Esophagus muscularis mucosa (tissue), 4 donors: ENCODE data around the gene ZDHHC19.
"Not testable (repeated sequence)": the region's sequence is repeated elsewhere in the genome, so short reads cannot be mapped to it uniquely, and the experiment has no call there.

Experiments used
- EP300 ChIP-seq: sonication (generic); formaldehyde crosslinking; IDR thresholded peaks from one replicate; pipeline ENCODE4 v1.6.1; 2017; ENCODE audit warnings: antibody characterized with exemption
- POLR2A ChIP-seq: fragments of 450-650 bp; IDR thresholded peaks from one replicate; pipeline ENCODE4 v1.6.1; 2017; ENCODE audit warnings: antibody characterized with exemption, moderate library complexity, mild to moderate bottlenecking, low read depth
- TF ChIP-seq, protein P1 (sequence below), 3 experiments: fragments of 200-600 bp in 2 of 3; fragments of 450-650 bp in 1 of 3; sonication (generic) in 2 of 3; IDR thresholded peaks; one replicate each; pipeline ENCODE4 v1.5.1; 2017 to 2019; ENCODE audit warnings: antibody characterized with exemption in 3 of 3, mild to moderate bottlenecking in 2 of 3, moderate library complexity in 1 of 3

GRCh38 chr3:196244166-196244565, 33.0 kb upstream of the ZDHHC19 start:
- TF ChIP-seq, protein P1, sequence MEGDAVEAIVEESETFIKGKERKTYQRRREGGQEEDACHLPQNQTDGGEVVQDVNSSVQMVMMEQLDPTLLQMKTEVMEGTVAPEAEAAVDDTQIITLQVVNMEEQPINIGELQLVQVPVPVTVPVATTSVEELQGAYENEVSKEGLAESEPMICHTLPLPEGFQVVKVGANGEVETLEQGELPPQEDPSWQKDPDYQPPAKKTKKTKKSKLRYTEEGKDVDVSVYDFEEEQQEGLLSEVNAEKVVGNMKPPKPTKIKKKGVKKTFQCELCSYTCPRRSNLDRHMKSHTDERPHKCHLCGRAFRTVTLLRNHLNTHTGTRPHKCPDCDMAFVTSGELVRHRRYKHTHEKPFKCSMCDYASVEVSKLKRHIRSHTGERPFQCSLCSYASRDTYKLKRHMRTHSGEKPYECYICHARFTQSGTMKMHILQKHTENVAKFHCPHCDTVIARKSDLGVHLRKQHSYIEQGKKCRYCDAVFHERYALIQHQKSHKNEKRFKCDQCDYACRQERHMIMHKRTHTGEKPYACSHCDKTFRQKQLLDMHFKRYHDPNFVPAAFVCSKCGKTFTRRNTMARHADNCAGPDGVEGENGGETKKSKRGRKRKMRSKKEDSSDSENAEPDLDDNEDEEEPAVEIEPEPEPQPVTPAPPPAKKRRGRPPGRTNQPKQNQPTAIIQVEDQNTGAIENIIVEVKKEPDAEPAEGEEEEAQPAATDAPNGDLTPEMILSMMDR (IDR thresholded peaks at IDR 0.05): not testable (repeated sequence)
- not testable (repeated sequence) for TF ChIP-seq POLR2A, EP300
